Central memory CD8-positive, alpha-beta T cell (primary cell): ENCODE measurements around the gene CARMIL1.
A peak's percentile ranks its signal among the peaks of the same experiment; 100 is the strongest.

Source experiments
- ATAC-seq: fragments of 150-1000 bp; cut with Tn5 transposase; replicated peaks from 2 replicates; pipeline ENCODE4 v1.10.0; 2022; ENCODE audit warnings: mild to moderate bottlenecking, moderate FRiP score, moderate number of reproducible peaks; ENCODE audit not compliant: poor library complexity, severe bottlenecking; ENCODE audit errors: extremely low read depth
- DNase-seq, 2 donors: peaks; one replicate each; pipeline ENCODE4 v3.0.0; 2021; ENCODE audit warnings: low spot score in 2 of 2
- H3K27ac Mint-ChIP-seq: one replicate; pipeline ENCODE4 v1.8.0; 2022; ENCODE audit warnings: low read depth, mild to moderate bottlenecking, moderate library complexity, mixed read lengths
- H3K27me3 Mint-ChIP-seq: one replicate; pipeline ENCODE4 v1.8.0; 2022; ENCODE audit warnings: mixed read lengths
- H3K36me3 Mint-ChIP-seq: one replicate; pipeline ENCODE4 v1.8.0; 2022; ENCODE audit warnings: mild to moderate bottlenecking, moderate library complexity, mixed read lengths; ENCODE audit not compliant: insufficient read depth
- H3K4me1 Mint-ChIP-seq: one replicate; pipeline ENCODE4 v1.8.0; 2022; ENCODE audit warnings: mixed read lengths
- H3K4me3 Mint-ChIP-seq: one replicate; pipeline ENCODE4 v1.8.0; 2022; ENCODE audit warnings: mild to moderate bottlenecking, moderate library complexity, mixed read lengths
- H3K9me3 Mint-ChIP-seq: one replicate; pipeline ENCODE4 v1.8.0; 2022; ENCODE audit warnings: mixed read lengths

Gene CARMIL1

GRCh38 chr6:25278914-25279747 is at the start of gene CARMIL1:
Gene CARMIL1, plus strand, starts transcription at chr6:25279374. Its CDS starts 422 bp downstream, at chr6:25279796.
- Mint-ChIP-seq H3K27me3 (peaks cover 9% of the 10 kb centered on the region), H3K36me3 (peaks cover 8% of the 10 kb centered on the region), H3K4me3 (peak within 1 kb of the TSS; percentile 84), H3K4me1 (peaks cover 36% of the 10 kb centered on the region), H3K27ac (peak within 1 kb of the TSS; percentile 19), H3K9me3 (no peaks in the 10 kb centered on the region)
- ATAC-seq, result peak; percentile 69
- peak; percentile 24 to 38 for DNase-seq

- no peak overlapping the region for H3K27ac Mint-ChIP-seq
These were observed 49.4 kb upstream of the CARMIL1 start for GRCh38 chr6:25229671-25230321.

DNA sequence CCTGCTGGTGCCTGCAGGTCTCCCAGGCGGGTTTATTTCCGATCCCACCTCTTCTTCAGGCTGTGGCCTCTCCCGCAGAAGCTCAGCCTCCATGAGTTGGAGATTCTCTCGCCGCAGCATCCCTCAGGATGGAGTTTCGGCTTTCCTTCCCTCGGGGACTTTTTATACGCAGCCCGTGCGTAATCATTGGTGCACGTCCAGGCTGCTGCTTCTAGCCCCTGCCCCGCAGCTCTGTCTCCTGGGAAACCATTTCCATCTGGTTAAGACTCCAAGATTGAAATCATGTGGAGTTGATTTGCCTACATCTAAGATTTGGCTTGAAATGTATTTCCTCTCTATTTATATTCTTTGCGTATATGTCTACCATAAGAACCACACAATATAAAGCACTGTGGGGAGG is 46.7 kb upstream of the CARMIL1 start:
- DNase-seq (no peak), ATAC-seq (no peak)
- no peak overlapping the region for H3K27ac Mint-ChIP-seq
- H3K9me3 Mint-ChIP-seq, result no peaks in the 10 kb centered on the region
- H3K36me3 Mint-ChIP-seq, result no peaks in the 10 kb centered on the region
- H3K4me3 Mint-ChIP-seq, result no peak overlapping the region
- H3K4me1 Mint-ChIP-seq, result no peaks in the 10 kb centered on the region
- no peaks in the 10 kb centered on the region for H3K27me3 Mint-ChIP-seq

More at GRCh38 chr6:25229671-25230321, 49.4 kb upstream of the CARMIL1 start:
- DNase-seq, result no peak
- ATAC-seq, result no peak
- Mint-ChIP-seq H3K27me3 (no peaks in the 10 kb centered on the region), H3K9me3 (no peaks in the 10 kb centered on the region), H3K4me3 (no peak overlapping the region), H3K4me1 (no peaks in the 10 kb centered on the region), H3K36me3 (no peaks in the 10 kb centered on the region)

DNA sequence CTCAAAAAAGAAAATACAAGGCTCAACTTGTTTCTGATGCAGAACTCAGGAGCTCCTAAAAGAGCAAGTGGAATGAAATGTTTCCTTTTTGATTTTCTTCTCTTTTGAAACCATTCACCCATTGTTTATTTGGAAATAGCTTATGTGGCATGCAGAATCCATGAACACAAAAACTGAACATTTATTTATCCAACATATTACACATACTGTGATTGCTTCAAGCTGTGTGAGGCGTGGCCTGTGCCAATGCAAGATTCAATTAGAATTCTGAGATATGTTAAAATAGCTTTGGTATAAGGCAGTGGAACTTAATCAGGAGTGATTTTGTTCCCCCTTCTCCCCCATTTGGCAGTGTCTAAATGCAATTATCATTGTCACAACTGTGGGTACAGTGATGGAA is 45.9 kb upstream of the CARMIL1 start:
- DNase-seq (no peak), ATAC-seq (no peak)
- Mint-ChIP-seq H3K9me3 (no peaks in the 10 kb centered on the region), H3K4me3 (no peak overlapping the region), H3K36me3 (no peaks in the 10 kb centered on the region), H3K4me1 (no peaks in the 10 kb centered on the region), H3K27me3 (no peaks in the 10 kb centered on the region), H3K27ac (no peak overlapping the region)

- no peak for DNase-seq
- no peaks in the 10 kb centered on the region for H3K27me3 Mint-ChIP-seq
- no peak for ATAC-seq
- H3K36me3 Mint-ChIP-seq, result no peaks in the 10 kb centered on the region
- H3K4me3 Mint-ChIP-seq, result no peak overlapping the region
- H3K4me1 Mint-ChIP-seq, result no peaks in the 10 kb centered on the region
- H3K27ac Mint-ChIP-seq, result no peak overlapping the region
- H3K9me3 Mint-ChIP-seq, result no peaks in the 10 kb centered on the region
These were observed 41.6 kb upstream of the CARMIL1 start for GRCh38 chr6:25237579-25237978.

DNA sequence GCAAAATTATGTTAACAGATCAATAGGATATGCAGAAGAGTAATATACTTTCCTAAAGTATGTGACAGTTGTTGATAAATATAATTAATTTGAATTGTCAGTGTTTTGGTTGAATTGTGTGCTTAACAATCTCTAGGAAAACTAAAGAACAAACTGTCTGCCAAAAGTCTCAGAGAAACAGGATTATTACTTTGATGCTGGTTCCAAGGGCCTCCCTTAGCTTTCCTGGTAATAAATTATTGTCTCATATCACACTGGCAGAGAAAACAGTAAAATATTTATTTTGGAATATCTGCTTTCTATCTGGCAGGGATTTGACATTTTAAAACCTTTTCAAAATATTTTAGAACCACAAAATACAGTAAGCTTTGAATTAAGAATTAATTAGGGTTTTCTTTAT is 40.1 kb upstream of the CARMIL1 start:
- H3K27ac Mint-ChIP-seq, result no peak overlapping the region

DNA sequence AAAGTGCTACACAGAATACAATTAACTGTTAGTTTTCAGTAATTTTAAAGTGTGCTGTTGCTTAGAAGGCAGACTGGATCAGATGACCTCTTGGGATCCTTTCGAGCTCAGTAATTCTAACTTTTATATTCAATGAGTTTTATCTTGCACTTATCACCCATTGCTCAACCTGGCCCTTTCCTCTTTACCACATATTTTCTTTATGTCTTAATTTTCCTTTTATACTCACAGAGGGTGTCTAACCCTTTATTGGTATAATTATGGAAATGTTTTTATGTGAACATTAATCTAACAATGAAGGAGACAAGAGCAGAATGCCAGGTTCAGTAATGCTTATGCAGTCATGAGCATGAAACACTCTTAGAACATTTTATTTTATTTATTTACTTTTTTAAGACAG is 39.7 kb upstream of the CARMIL1 start:
- Mint-ChIP-seq H3K36me3 (no peaks in the 10 kb centered on the region), H3K27me3 (peaks cover 4% of the 10 kb centered on the region), H3K9me3 (no peaks in the 10 kb centered on the region), H3K27ac (no peak overlapping the region), H3K4me1 (no peaks in the 10 kb centered on the region), H3K4me3 (no peak overlapping the region)
- ATAC-seq (no peak), DNase-seq (no peak)

More for the DNA sequence above, 40.1 kb upstream of the CARMIL1 start:
- ATAC-seq (no peak), DNase-seq (no peak)
- no peak overlapping the region for H3K4me3 Mint-ChIP-seq
- no peaks in the 10 kb centered on the region for H3K36me3 Mint-ChIP-seq
- no peaks in the 10 kb centered on the region for H3K27me3 Mint-ChIP-seq
- H3K9me3 Mint-ChIP-seq, result no peaks in the 10 kb centered on the region
- H3K4me1 Mint-ChIP-seq, result no peaks in the 10 kb centered on the region

- no peaks in the 10 kb centered on the region for H3K36me3 Mint-ChIP-seq
- H3K9me3 Mint-ChIP-seq, result no peaks in the 10 kb centered on the region
These were observed 36.6 kb upstream of the CARMIL1 start for GRCh38 chr6:25242567-25242966.

DNA sequence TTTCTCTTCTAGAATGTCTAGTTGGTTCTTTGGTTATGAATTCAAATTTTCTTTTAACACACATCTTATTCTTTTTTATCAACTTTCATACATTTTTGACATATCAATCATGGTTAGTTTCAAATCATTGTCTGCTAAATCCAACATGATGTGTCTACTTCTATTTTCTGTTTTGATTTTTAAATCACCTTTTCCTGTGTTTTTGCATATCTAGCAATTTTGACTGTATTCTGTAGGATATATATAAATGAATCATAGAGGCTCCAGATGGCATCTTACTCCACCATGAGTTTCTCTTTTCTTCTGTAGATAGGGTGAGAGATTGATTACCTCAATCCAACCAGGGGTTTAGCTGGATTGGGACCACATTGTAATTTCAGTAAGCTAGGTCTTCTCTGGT is 34.3 kb upstream of the CARMIL1 start:
- no peak for DNase-seq
- no peak overlapping the region for H3K4me3 Mint-ChIP-seq
- H3K27me3 Mint-ChIP-seq, result peaks cover 18% of the 10 kb centered on the region
- H3K4me1 Mint-ChIP-seq, result no peaks in the 10 kb centered on the region
- ATAC-seq, result no peak
- H3K36me3 Mint-ChIP-seq, result no peaks in the 10 kb centered on the region
- no peaks in the 10 kb centered on the region for H3K9me3 Mint-ChIP-seq
- no peak overlapping the region for H3K27ac Mint-ChIP-seq

More at GRCh38 chr6:25242567-25242966, 36.6 kb upstream of the CARMIL1 start:
- no peak overlapping the region for H3K4me3 Mint-ChIP-seq
- peaks cover 18% of the 10 kb centered on the region for H3K27me3 Mint-ChIP-seq
- H3K4me1 Mint-ChIP-seq, result no peaks in the 10 kb centered on the region
- ATAC-seq, result no peak
- H3K27ac Mint-ChIP-seq, result no peak overlapping the region
- DNase-seq, result no peak

- no peak for DNase-seq
- ATAC-seq, result no peak
These were observed 31.1 kb upstream of the CARMIL1 start for GRCh38 chr6:25248123-25248522.

GRCh38 chr6:25249133-25249532 is 30.0 kb upstream of the CARMIL1 start:
- Mint-ChIP-seq H3K4me3 (no peak overlapping the region), H3K27me3 (peaks cover 48% of the 10 kb centered on the region), H3K9me3 (no peaks in the 10 kb centered on the region), H3K27ac (no peak overlapping the region), H3K36me3 (no peaks in the 10 kb centered on the region), H3K4me1 (no peaks in the 10 kb centered on the region)
- no peak for DNase-seq
- ATAC-seq, result no peak

More at GRCh38 chr6:25248123-25248522, 31.1 kb upstream of the CARMIL1 start:
- Mint-ChIP-seq H3K27me3 (peaks cover 40% of the 10 kb centered on the region), H3K36me3 (no peaks in the 10 kb centered on the region), H3K9me3 (no peaks in the 10 kb centered on the region), H3K27ac (no peak overlapping the region), H3K4me3 (no peak overlapping the region), H3K4me1 (no peaks in the 10 kb centered on the region)

- H3K27ac Mint-ChIP-seq, result no peak overlapping the region
- peaks cover 35% of the 10 kb centered on the region for H3K27me3 Mint-ChIP-seq
- no peak for ATAC-seq
- no peak for DNase-seq
- H3K4me1 Mint-ChIP-seq, result no peaks in the 10 kb centered on the region
- H3K9me3 Mint-ChIP-seq, result no peaks in the 10 kb centered on the region
- no peak overlapping the region for H3K4me3 Mint-ChIP-seq
- no peaks in the 10 kb centered on the region for H3K36me3 Mint-ChIP-seq
These were observed 28.3 kb upstream of the CARMIL1 start for GRCh38 chr6:25250878-25251277.

GRCh38 chr6:25251426-25251825 is 27.7 kb upstream of the CARMIL1 start:
- H3K27me3 Mint-ChIP-seq, result peaks cover 40% of the 10 kb centered on the region
- no peak for DNase-seq
- ATAC-seq, result no peak
- H3K27ac Mint-ChIP-seq, result no peak overlapping the region
- H3K4me1 Mint-ChIP-seq, result no peaks in the 10 kb centered on the region
- no peaks in the 10 kb centered on the region for H3K36me3 Mint-ChIP-seq
- H3K9me3 Mint-ChIP-seq, result no peaks in the 10 kb centered on the region
- H3K4me3 Mint-ChIP-seq, result no peak overlapping the region
